HG02870 (cell line): ENCODE measurements around the gene SLC25A44.
"Not testable (repeated sequence)": the region's sequence is repeated elsewhere in the genome, so short reads cannot be mapped to it uniquely, and the experiment has no call there.

Source experiments
- ATAC-seq: cut with Tn5 transposase; IDR thresholded peaks from one replicate; pipeline ENCODE4 v1.9.1; 2021; ENCODE audit warnings: mild to moderate bottlenecking, moderate library complexity; ENCODE audit not compliant: unreplicated experiment

Gene SLC25A44

GRCh38 chr1:156163712-156164111, 30.2 kb upstream of the SLC25A44 start:
- ATAC-seq: no peak

GRCh38 chr1:156164125-156164831, 29.6 kb upstream of the SLC25A44 start:
- no peak for ATAC-seq

DNA sequence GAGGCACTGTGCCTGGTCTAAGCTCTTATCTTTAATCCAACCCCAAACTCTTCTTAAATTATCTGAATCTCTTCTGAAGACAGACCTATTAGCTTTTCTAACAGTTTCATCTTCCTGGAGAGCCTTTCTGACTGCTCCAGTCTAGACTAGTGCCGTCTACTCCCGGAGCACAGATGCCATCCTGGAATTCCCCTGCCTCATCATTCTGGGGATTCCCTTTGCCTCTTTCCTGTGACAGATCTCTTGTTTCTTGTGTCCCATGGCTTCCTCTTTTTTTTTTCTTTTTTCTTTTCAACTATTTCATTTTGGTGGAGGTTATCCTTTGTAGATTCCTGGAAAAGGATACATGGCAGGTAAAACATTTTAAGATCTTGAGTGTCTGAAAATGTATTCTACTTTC, 28.8 kb upstream of the SLC25A44 start:
- ATAC-seq: no peak

GRCh38 chr1:156167536-156167935, 26.4 kb upstream of the SLC25A44 start:
- ATAC-seq: no peak

GRCh38 chr1:156172696-156173470, 21.0 kb upstream of the SLC25A44 start:
- ATAC-seq: no peak

DNA sequence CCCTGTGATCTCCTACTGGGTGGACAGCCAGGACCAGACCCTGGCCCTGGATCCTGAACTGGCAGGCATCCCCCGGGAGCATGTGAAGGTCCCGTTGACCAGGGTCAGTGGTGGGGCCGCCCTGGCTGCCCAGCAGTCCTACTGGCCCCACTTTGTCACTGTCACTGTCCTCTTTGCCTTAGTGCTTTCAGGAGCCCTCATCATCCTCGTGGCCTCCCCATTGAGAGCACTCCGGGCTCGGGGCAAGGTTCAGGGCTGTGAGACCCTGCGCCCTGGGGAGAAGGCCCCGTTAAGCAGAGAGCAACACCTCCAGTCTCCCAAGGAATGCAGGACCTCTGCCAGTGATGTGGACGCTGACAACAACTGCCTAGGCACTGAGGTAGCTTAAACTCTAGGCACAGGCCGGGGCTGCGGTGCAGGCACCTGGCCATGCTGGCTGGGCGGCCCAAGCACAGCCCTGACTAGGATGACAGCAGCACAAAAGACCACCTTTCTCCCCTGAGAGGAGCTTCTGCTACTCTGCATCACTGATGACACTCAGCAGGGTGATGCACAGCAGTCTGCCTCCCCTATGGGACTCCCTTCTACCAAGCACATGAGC, 17.2 kb upstream of the SLC25A44 start:
- ATAC-seq: no peak

DNA sequence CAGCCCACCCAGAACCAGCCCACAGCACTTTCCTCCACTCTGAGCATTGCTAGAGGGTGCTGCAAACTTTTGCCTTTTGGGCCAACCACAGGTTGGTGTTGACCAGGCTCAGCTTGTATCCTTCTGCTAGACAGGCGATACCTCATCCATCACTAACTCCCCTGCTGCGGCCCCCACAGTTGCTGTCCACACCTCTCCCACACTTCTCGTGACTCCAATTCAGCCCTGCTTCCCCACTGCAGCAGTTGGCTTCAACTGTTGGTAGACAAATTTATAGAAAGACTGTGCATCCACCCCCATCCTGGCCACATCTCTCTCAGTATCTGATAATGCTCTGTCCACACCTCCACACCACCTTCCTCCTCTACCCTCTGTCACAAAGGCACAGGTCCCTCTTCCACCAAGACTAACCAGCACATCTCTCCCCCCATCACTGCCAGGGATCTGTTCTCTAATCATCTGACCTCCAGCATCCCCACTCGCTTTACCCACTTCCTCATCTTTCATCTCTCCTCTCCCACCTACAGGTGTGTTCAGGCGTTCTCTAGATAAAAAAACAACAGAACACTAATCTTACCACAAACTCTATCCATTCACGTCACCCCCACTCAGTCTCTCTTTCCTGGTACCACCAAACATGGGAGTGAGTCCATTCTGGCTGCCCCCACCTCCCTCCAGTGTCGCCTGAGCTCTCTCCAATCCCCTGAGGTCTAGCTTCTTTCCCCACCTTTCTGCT, 15.8 kb upstream of the SLC25A44 start:
- no peak for ATAC-seq

- ATAC-seq: no peak
Observed at GRCh38 chr1:156180471-156180870, 13.4 kb upstream of the SLC25A44 start.

- ATAC-seq: not testable (repeated sequence)
Observed at GRCh38 chr1:156181391-156181924, 12.4 kb upstream of the SLC25A44 start.

GRCh38 chr1:156182010-156182779, 11.7 kb upstream of the SLC25A44 start:
- not testable (repeated sequence) for ATAC-seq

- not testable (repeated sequence) for ATAC-seq
Observed at GRCh38 chr1:156186347-156187177, 7.3 kb upstream of the SLC25A44 start.

DNA sequence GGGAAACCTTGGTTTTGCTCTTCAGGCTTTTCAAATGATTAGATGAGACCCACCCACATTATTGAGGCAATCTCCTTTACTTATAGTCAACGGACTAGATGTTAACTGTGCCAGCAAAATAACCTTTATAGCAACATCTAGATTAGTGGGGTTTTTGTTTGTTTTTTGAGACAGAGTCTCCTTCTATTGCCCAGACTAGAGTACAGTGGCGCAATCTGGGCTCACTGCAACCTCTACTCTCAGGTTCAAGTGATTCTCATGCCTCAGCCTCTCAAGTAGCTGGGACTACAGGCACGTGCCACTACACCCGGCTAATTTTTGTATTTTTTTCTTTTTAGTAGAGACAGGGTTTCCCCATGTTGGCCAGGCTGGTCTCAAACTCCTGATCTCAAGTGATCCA, 3.6 kb upstream of the SLC25A44 start:
- not testable (repeated sequence) for ATAC-seq

DNA sequence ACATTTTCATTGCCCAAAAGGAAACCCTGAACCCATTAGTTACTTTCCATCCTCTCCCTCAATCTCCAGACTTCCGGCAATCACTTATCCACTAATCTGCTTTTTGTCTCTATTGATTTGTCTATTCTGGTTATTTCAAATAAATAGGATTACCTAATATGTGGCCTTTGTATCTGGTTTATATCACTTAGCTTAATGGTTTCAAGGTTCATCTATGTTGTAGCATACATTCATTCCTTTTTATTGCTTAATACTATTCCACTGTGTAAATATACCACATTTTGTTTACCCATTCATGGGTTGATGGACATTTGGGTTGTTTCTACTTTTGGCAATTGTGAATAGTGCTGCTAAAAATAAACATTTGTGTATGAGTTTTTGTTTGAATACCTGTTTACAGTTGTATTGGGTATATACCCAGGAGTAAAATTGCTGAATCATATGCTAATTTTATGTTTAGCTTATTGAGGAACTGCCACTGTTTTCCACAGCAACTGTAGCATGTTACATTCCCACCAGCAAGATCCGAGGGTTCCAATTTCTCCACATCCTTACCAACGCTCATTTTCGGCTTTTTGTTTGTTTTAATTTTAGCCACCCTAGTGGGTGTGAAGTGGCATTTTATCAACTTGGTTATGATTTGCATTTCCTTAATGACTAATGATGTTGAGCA, 2.5 kb upstream of the SLC25A44 start:
- no peak for ATAC-seq

DNA sequence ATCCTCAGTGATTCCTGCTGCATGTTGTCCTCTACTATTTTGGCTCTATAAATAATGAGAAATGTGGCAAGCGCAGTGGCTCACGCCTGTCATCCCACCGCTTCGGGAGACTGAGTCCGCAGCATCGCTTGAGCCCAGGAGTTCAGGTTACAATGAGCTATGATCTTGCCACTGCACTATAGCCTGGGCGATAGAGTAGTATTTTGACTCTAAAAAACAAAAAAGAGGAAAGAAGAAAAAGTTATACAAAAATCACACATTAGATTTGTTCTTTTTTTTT, 756 bp upstream of the SLC25A44 start:
- no peak for ATAC-seq

DNA sequence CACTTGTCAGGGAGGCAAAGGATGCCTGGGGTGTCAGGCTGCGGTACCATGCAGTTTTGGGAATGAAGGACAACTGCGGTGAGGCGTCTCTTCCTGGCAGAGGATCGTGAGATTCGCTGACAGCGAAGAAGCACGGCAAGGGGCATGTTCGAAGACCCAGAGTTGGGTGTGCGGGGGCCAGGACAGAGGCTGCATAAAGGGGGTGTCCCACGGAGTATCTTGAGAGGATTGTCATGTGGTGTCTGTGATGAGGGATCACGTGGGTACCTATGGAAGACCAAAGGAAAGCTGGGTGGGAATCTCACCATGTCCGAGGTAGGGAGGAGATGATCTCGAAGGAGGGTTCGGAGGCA, 372 bp downstream of the SLC25A44 start:
- no peak for ATAC-seq

GRCh38 chr1:156195853-156196252, 1.9 kb downstream of the SLC25A44 start:
- ATAC-seq: no peak

GRCh38 chr1:156196445-156196844, 2.5 kb downstream of the SLC25A44 start:
- no peak for ATAC-seq

GRCh38 chr1:156198831-156199349, 5.0 kb downstream of the SLC25A44 start:
- ATAC-seq: peak; percentile 48

GRCh38 chr1:156200044-156200443, 6.1 kb downstream of the SLC25A44 start:
- ATAC-seq: no peak
